Colon (tissue), 2 donors: ENCODE results near the gene SMIM27.
A peak's percentile ranks its signal among the peaks of the same experiment; 100 is the strongest.
"Not testable (repeated sequence)": the region's sequence is repeated elsewhere in the genome, so short reads cannot be mapped to it uniquely, and the experiment has no call there.

Experiments used
- FAIRE-seq: peaks from 2 replicates; lab custom pipeline; 2012; peaks lifted over from hg19 to GRCh38; lab: Jason Lieb, UNC
- donor health status: control.
- donor health status: control.

SMIM27 gene, protein sequence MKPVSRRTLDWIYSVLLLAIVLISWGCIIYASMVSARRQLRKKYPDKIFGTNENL

GRCh38 chr9:32552172-32552872, at the start of gene SMIM27, which contains the start of gene TOPORS:
SMIM27 (plus strand) TSS chr9:32552327; CDS start chr9:32552435, 108 bp downstream.
TOPORS (minus strand) TSS chr9:32552586; CDS start chr9:32552436, 150 bp downstream.
- FAIRE-seq: no peak

- no peak for FAIRE-seq
Measured at GRCh38 chr9:32502464-32502863, 49.7 kb upstream of the SMIM27 start.

DNA sequence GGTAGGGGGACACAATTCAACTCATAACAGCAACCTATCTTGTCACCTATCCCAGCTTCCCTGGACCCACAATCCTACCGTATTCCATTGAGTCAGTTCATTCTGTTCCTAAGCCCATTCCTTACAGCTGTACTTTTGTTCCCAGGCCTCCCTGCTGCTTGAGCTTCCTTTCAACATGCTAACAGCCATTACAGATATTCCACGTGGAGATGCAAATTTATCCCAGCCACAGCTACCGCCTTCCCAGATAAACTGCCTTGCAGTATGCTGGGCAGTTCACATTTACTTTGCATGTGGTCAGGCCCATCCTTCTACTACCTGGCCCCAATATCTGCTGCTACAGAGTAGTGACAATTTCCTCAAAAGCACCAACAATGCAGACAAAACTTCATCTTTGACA, 49.1 kb upstream of the SMIM27 start:
- FAIRE-seq: no peak

GRCh38 chr9:32508728-32509127, 43.4 kb upstream of the SMIM27 start:
- no peak for FAIRE-seq

GRCh38 chr9:32516241-32516640, 35.9 kb upstream of the SMIM27 start:
- FAIRE-seq: no peak

DNA sequence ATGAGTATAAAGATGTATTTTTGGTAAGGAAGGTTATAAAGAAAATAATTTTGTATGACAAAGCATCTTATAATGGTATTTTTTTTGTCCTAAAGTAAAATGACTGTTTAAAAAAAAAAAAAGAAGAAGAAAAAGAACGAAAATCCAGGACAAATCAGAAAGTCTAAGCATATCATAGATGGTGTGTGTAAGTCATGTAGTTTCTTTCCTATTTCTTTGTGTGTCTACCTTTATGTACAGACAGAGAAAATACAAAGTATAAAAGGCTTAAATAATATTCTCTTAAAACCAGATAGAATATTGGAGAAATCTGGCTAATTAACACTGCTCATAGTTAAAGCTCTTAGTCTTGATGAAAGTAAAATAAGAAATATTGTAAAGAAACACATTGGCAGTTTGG, 33.9 kb upstream of the SMIM27 start:
- no peak for FAIRE-seq

GRCh38 chr9:32523910-32524309, 28.2 kb upstream of the SMIM27 start:
- no peak for FAIRE-seq

- FAIRE-seq: not testable (repeated sequence)
Measured at GRCh38 chr9:32524558-32524891, 27.6 kb upstream of the SMIM27 start.

DNA sequence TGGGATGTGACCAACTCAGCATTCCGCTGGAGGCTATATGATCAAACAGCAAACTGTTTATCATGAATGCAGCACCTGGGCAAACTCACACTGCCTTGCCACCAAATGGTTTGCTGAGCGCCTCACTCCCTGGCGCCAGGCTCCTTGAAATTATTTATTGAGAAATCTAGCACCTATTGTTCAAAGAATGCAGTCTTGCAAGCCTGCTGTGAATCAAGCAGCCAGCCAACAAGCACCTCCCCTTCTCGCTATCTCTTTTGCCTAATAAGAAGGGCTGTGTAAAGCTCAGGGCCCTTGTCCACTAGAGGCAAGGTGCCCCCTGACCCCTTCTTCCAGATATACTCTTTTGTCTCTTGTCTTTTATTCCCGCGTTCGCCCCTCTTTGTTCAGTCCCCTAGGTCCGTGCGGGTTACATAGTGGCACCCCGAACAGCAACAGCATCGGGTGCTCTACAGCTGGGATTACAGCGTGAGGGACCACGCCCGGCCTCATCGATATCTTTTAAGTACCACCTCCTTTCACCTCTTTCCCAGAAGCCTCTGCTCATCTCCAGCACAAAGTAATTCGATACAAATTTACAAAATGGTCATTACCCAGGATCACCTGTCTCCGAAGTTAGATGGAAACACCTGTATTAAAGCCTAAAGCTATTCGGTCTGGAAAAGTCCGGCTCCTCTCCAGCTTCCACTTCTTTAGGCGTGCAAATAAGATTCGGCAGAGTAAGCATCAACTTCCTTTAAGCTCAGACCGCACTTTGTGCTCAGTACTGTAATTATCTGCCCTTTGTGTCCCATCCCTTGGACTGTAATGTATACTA, 27.0 kb upstream of the SMIM27 start:
- no peak for FAIRE-seq

DNA sequence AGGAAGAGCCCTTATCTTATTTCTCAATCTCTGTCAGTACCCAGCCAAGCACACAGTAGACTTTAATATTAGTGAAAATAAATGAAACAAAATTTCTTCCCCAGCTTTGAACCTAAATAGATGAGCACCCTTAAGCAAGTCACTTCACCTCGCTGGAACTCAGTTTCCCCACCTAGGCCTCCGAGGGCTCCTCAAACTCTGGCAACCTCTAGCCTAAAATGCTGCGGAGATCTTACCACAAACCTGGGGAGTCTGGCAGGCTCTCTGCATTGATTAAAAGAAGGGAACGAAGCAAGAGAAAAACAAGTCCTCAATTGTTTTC, 26.5 kb upstream of the SMIM27 start:
- no peak for FAIRE-seq

DNA sequence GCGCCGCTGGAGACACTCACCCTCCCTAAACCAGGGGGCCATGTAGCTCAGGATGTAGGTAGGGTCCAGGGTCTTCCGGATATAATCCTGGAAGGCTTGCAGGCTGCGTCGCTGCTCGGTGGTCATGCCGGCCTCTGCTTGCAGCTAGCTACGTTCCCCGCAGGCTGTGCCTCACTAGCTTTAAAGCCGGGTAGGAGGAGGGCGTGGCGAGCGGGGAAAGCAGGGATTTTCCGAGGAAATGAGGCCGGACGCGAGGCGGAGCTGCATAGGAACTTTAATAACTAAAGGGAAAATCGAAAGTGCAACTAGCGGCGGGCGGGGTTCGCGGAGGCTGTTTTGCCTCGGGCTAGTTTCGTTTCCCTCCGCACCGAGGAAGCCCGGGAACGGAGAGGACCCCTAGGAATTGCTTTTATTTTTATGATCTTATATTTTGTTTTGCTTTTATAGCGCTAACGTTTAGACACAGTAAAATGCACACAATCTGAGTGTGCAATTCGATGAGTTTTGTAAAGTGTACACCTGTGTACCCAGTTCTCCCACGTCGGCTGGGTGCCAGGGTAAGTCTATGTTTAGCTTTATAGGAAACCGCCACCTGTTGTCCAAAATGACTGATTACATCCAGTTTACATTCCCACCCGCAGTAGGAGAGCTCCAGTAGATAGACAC, 26.0 kb upstream of the SMIM27 start, which contains the start of gene RIGI:
Gene RIGI, minus strand, starts transcription at position 156 of the 666 bp plus-strand sequence. Its CDS starts 30 bp downstream, at position 126.
- peak; percentile 33 for FAIRE-seq

DNA sequence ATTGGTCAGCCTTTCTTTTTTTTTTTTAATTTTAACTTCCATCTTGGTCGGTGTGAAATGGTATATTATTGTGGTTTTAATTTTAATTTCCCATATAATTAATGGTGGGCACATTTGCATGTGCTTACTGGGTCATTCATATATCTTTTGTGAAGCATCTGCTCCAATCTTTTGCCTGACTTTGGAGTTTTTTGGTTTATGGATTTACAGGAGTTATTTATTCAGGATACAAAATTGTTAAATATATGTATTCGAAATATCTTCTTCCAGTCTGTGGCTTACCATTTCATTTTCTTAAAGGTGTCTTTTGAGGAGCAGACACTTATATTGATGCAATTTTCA, 25.4 kb upstream of the SMIM27 start:
- FAIRE-seq: no peak

GRCh38 chr9:32533336-32533735, 18.8 kb upstream of the SMIM27 start:
- no peak for FAIRE-seq

GRCh38 chr9:32533816-32534215, 18.3 kb upstream of the SMIM27 start:
- FAIRE-seq: no peak

GRCh38 chr9:32543047-32543446, 9.1 kb upstream of the SMIM27 start:
- FAIRE-seq: no peak

- no peak for FAIRE-seq
Measured at GRCh38 chr9:32545884-32546283, 6.2 kb upstream of the SMIM27 start.

DNA sequence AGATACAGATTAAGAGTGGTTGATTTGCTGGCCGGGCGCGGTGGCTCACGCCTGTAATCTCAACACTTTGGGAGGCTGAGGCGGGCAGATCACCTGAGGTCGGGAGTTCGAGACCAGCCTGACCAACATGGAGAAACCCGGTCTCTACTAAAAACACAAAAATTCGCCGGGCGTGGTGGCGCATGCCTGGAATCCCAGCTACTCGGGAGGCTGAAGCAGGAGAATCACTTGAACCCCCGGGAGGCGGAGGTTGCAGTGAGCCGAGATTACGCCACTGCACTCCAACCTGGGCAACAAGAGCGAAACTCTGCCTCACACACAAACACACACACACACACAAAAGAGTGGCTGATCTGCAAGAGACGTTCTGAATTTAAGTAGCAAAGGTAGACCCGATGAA, 3.9 kb upstream of the SMIM27 start:
- not testable (repeated sequence) for FAIRE-seq

DNA sequence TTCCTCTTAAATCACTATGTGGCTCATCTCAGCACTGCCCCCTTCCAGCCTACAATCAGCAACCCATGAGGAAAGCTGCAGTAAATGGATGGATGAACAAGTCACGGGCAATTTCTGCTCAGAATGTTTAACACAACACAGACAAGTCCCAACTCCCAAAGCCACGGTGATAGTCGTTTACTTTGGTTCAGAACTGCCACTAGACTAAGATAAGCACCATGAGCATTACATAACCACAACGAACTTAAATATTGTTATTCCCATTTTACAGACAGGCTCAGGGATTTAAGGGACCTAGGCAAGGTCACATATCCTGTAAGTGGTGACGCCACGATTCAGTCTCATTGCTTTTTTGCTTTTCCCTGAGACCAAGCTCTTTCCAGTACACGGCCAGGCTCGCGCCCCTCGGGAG, 2.0 kb upstream of the SMIM27 start:
- no peak for FAIRE-seq

- no peak for FAIRE-seq
Measured at GRCh38 chr9:32550562-32551275, 1.4 kb upstream of the SMIM27 start.

GRCh38 chr9:32551276-32552051, 663 bp upstream of the SMIM27 start:
- no peak for FAIRE-seq

GRCh38 chr9:32554107-32554506, 2.0 kb downstream of the SMIM27 start:
- FAIRE-seq: no peak

DNA sequence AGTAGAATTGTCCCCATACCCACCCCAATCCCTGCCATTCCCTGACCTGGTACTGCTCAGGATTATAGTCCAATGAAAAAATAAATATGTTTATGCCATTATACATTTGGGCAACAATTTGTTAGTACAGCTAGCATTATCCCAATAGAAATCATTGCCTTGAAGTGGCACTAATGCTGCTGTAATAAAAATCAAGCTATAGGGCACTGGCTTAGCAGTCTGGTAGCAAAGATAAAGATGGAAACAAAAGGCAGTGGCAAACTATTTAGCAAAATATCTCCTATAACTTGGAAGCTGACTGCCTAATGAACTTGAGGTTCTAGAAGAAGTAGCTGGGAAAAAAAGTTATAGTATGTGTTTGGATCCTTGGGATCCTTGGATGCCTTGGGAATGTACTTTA, 2.5 kb downstream of the SMIM27 start:
- no peak for FAIRE-seq
